HG03558 (cell line): Measurements from ENCODE around the gene PRAMEF8.
"Not testable (repeated sequence)": the region's sequence is repeated elsewhere in the genome, so short reads cannot be mapped to it uniquely, and the experiment has no call there.

Experiments
- ATAC-seq: cut with Tn5 transposase; IDR thresholded peaks from one replicate; pipeline ENCODE4 v1.9.1; 2021; ENCODE audit warnings: moderate number of reproducible peaks; ENCODE audit not compliant: unreplicated experiment; ENCODE audit errors: extremely low read depth

Gene PRAMEF8

GRCh38 chr1:13285037-13285436, at the start of gene PRAMEF8:
Gene PRAMEF8, minus strand, starts transcription at chr1:13285137. Its CDS starts 1,046 bp downstream, at chr1:13284091.
- ATAC-seq = not testable (repeated sequence)

- ATAC-seq = not testable (repeated sequence)
Observed at GRCh38 chr1:13315281-13315680, 30.3 kb upstream of the PRAMEF8 start, which contains the start of gene PRAMEF15. Gene PRAMEF15, plus strand, starts transcription at chr1:13315581. Its CDS starts 2,827 bp downstream, at chr1:13318408.

DNA sequence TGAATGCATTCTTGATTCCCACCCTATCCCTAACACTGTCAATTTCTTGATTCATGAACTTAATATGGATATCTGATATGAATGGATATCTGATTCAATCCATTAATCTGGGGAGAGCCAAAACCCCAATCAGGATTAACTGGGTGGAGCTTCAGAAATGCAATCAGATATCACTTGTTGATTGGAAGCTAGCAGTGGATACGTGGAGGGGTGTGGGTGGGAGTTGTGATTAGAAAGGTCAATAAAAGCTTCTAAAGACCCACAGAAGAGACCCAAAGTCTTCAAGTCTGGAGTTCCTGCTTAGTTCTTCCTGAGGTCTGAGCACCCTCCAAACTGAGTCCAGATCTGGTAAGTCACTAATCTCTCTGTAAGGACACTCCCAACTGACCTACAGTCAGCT, 18.3 kb upstream of the PRAMEF8 start, which contains the start of gene PRAMEF33:
Gene PRAMEF33 (plus strand): TSS at position 301 of the 400 bp plus-strand sequence. CDS start 2,416 bp downstream, outside the sequence.
- ATAC-seq = not testable (repeated sequence)

GRCh38 chr1:13302197-13302596, 17.3 kb upstream of the PRAMEF8 start:
- not testable (repeated sequence) for ATAC-seq

- ATAC-seq = not testable (repeated sequence)
Observed at GRCh38 chr1:13298699-13299098, 13.8 kb upstream of the PRAMEF8 start.

DNA sequence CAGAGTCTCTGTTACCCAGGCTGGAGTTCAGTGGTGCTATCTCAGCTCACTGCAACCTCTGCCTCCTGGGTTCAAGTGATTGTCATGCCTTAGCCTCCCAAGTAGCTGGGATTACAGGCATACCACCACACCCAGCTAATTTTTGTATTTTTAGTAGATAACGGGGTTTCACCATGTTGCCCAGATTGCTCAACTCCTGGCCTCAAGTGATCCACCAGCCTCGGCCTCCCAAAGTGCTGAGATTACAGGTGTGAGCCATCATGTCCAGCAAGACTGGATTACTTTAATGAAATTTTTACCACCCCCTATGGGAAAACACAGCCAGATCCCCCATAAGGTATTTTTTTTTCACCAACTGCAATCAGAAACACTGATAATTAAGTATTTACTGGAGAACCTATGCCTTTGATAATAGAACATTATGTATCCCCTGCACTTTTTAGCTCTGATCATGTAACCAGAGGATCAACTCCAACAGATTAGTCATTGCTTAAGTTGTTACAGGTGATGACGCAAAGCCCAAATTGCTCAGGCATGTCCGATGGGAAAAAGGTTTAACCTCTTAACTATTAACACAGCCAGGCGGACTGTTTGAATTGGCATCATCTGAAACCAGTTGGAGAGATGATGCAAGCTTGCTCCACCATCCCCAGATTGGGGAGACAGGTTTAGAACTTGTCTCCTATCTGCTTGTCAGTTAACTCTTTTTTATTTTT, 12.4 kb upstream of the PRAMEF8 start:
- ATAC-seq = not testable (repeated sequence)

DNA sequence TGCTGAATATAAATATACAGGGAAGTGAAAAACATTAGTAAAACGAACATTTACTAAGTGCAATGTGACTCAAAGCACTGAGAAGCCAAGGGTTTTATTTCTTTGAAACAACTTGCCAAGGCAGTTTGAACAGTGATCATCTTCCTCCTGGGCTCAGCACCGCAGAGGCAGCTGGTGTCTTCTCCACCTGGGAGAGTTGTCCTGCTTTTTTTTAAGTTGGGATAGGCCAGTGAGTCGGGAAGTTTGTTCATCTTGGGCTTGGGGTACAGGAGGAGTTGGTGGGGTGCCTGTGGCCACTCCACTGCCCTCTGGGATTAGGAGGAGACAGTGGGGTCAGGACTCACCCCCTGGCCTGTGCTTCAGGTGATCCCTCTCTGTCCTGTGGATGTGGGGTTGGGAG, 4.1 kb upstream of the PRAMEF8 start:
- ATAC-seq = not testable (repeated sequence)

DNA sequence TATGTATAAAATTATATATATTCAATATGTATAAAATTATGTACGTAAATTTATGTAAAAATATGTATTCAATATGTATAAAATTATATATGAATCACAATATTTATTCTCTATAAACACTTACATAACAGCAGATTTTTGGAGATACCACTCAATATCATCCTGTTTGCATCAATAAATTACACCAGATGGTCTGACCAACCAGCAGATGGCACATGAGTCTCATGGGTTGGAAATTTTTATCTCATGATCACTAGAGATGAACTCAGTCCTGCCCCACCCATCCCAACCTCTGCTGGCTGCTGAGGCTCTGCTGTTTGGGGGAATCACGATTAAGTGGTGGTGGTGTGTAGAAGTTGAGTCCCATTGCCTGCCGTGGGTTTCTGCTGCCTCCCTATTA, 5.3 kb downstream of the PRAMEF8 start:
- not testable (repeated sequence) for ATAC-seq

- not testable (repeated sequence) for ATAC-seq
Observed at GRCh38 chr1:13277016-13277415, 7.9 kb downstream of the PRAMEF8 start.

DNA sequence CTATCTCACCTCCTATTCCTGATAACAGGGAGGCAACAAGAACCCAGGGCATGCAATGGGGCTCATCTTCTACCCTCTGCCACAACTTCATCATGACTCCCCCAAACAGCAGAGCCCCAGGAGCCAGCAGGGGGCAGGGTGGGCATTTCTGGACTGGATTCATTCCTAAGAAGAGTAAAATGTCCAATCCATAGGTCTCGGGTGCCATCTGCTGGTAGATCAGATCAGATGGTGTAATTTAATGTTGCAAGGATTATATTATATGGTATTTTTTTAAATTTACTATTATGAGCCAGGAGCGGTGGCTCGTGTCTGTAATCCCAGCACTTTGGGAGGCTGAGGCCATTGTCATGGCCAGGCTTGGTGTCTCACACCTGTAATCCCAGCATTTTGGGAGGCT, 19.8 kb downstream of the PRAMEF8 start:
- not testable (repeated sequence) for ATAC-seq

DNA sequence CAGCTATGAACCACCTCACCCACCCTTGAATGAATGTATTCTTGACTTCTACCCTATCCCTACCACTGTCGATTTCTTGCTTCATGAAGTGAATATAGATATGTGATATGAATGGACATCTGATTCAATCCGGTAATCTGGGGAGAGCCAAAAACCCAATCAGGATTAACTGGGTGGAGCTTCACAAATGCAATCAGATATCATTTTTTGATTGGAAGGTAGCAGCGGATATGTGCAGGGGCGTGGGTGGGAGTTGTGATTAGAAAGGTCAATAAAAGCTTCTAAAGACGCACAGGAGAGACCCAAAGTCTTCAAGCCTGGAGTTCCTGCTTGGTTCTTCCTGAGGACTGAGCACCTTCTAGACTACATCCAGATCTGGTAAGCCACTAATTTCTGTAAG, 31.0 kb downstream of the PRAMEF8 start, which contains the start of gene PRAMEF5:
Gene PRAMEF5 (plus strand): TSS at position 301 of the 400 bp plus-strand sequence. CDS start 5,071 bp downstream, outside the sequence.
- ATAC-seq = not testable (repeated sequence)

- not testable (repeated sequence) for ATAC-seq
Observed at GRCh38 chr1:13247122-13247521, 37.8 kb downstream of the PRAMEF8 start.

- ATAC-seq = not testable (repeated sequence)
Observed at GRCh38 chr1:13246554-13246871, 38.4 kb downstream of the PRAMEF8 start.

GRCh38 chr1:13245841-13246553, 38.9 kb downstream of the PRAMEF8 start:
- not testable (repeated sequence) for ATAC-seq

DNA sequence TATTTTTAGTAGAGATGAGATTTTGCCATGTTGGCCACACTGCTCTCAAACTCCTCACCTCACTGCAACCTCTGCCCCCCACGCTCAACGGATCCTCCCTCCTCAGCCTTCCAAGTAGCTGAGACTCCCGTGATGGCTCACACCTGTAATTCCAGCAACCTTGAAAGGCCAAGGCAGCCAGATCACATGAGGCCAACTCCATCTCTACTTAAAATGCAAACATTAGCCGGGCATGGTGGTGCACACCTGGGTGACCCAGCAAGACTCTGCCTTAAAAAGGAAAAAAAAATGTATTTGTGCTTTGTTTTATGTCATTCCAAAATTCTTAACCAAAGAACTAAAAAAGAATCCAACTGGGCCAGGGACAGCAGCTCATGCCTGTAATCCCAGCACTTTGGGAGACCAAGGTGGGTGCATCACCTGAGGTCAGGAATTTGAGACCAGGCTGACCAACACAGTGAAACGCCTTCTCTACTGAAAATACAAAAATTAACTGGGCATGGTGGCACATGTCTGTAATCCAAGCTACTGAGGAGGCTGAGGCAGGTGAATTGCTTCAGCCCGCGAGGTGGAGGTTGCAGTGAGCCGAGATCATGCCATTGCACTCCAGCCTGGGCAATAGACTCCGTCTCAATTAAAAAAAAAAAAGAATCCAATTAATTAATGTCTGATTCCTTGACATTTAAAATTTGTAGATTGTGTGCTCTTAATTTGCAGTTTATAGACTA, 41.2 kb downstream of the PRAMEF8 start:
- ATAC-seq = not testable (repeated sequence)

GRCh38 chr1:13239633-13240032, 45.3 kb downstream of the PRAMEF8 start:
- not testable (repeated sequence) for ATAC-seq

DNA sequence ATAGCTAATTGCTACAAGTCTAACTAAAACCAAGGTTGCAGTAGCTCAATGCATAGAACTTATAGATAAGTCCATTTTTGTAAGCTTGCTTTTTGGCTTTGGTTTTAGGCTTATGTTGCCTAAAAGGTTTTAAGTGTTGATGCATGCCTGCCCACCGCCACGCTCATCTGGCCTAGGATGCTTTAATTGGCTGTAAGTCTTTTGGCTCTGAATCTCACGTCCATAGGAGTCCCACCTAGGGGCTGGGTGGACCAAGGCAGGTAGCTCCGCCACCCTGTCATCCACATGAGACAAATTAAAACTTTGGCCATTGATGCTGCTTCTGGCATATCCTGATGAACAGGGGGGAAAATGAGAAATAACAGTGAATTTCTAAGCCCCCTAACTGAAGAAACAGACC, 47.4 kb downstream of the PRAMEF8 start:
- ATAC-seq = not testable (repeated sequence)

DNA sequence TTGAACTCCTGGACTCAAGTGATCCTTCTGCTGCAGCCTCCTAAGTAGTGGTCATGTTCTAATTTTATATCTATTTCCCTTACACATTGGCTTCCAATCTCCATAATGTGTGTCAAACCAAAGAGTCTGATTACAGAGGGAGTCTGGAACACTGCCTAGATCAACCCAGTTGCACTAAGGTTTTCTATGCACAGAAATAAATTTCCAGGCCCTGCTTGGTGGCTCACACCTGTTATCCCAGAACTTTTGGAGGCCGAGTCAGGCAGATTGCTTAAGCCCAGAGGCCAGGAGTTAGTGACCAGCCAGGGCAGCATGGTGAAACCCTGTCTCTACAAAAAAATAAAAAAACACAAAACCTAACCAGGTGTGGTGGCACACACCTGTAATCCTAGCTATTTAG, 50.9 kb downstream of the PRAMEF8 start:
- not testable (repeated sequence) for ATAC-seq

DNA sequence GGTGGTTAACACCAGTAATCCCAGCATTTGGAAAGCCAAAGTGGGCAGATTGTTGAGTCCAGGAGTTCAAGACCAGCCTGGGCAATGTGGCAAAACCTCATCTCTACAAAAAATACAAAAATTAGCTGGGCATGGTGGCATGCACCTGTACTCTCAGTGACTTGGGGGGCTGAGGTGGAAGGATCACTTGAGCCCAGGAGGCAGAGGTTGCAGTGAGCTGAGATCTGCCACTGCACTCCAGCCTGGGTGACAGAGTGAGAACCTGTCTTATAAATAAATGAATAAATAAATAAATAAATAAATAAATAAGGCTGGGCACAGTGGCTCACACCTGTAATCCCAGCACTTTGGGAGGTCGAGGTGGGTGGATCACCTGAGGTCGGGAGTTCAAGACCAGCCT, 52.9 kb downstream of the PRAMEF8 start:
- not testable (repeated sequence) for ATAC-seq
